GM23338 (cell line): ENCODE data around the gene COPB2. TPM values are rescaled to one million over a fixed set of nuclear protein-coding genes. Genes with fewer than 3 reads are reported as not detected.

Source experiments
- polyA plus RNA-seq: library from polyadenylated mRNA; unstranded; fragments of >200 nt; fragmentation: Nextera tagmentation; extraction: Ambion mirVana; gene quantifications from 2 replicates; pipeline ENCODE4 v1.2.1, GENCODE V29; 2016
- small RNA-seq: library from RNA; depleted of rRNA; stranded (forward); fragments of <200 nt; gene quantifications from one replicate; pipeline ENCODE3, GENCODE V24; 2014; ENCODE audit warnings: low replicate concordance
- total RNA-seq: library from RNA; depleted of rRNA; stranded (reverse); fragments of >200 nt; shearing (Covaris generic); gene quantifications from 2 replicates; pipeline ENCODE4 v1.2.3, GENCODE V29; 2014; rRNA removed

COPB2 gene
- total and polyA plus RNA-seq, 2 experiments from 2014 or later: 48.2 to 89.1 TPM

Small RNA genes lying within 50 kb of the gene (small RNA-seq; reads per million reads assigned to genes)
- gene RF00026: not detected

Other genes with a start within 250 kb of the COPB2 start
- gene MRPS22, start 45.6 kb downstream of the COPB2 start, total RNA-seq: 49.5 and 65.6 TPM in 2 replicates
- 48.9 and 58.4 TPM in 2 replicates for gene MRPS22, start 45.6 kb downstream of the COPB2 start, polyA plus RNA-seq
- not detected in 2 replicates for gene RBP2, start 86.9 kb upstream of the COPB2 start, total RNA-seq
- gene RBP2, start 86.9 kb upstream of the COPB2 start, polyA plus RNA-seq: not detected in 2 replicates
- gene RBP1, start 150.1 kb upstream of the COPB2 start, total RNA-seq: 18.0 and 18.5 TPM in 2 replicates
- gene RBP1, start 150.1 kb upstream of the COPB2 start, polyA plus RNA-seq: 112 and 113 TPM in 2 replicates